HuH-7.5 (cell line): ENCODE measurements around the gene CYREN.
"Not testable (repeated sequence)": the region's sequence is repeated elsewhere in the genome, so short reads cannot be mapped to it uniquely, and the experiment has no call there.

Source experiments
- DNase-seq: peaks from one replicate; pipeline ENCODE4 v3.0.0; 2011; ENCODE audit warnings: low spot score

The CYREN gene, protein sequence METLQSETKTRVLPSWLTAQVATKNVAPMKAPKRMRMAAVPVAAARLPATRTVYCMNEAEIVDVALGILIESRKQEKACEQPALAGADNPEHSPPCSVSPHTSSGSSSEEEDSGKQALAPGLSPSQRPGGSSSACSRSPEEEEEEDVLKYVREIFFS

DNA sequence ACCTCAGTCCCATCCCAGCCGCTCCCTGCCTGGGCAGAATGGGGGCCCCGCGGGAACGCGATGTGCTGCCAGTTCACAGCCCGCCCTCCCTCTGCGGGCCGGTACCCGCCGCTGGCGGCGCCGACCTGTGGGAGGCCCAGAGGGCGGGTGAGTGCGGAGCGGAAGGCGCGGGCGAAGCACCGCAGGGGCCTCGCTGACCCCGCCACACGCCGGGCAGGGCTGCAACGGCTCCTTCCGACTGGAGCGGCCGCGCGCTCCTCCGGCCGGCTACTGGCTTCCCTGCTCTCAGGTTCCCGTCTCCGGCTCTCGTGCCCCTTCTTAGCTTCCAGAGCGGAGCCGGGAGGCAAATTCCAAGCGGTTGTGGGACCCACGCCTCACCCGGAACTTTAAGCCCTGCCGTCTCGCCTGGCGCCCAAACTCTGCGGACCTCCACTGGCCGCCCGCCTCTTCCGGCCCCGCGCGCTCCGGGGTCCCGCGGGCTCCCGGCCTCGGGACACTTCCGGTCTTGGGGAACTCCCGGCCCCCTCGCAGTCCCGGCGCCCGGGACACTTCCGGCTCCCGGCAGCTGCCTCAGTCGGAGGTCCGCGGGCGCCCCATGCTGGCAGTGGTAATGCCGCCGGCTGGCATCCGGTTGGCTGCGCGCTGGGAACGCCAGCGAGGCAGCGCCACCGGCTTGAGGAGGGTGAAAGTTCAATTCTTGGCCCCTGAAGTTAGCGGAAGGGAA, at the start of gene CYREN:
TSS of gene CYREN (minus strand) at position 434 of the 724 bp plus-strand sequence. CDS start 1,785 bp downstream, outside the sequence.
- DNase-seq, result peak; percentile 92

DNA sequence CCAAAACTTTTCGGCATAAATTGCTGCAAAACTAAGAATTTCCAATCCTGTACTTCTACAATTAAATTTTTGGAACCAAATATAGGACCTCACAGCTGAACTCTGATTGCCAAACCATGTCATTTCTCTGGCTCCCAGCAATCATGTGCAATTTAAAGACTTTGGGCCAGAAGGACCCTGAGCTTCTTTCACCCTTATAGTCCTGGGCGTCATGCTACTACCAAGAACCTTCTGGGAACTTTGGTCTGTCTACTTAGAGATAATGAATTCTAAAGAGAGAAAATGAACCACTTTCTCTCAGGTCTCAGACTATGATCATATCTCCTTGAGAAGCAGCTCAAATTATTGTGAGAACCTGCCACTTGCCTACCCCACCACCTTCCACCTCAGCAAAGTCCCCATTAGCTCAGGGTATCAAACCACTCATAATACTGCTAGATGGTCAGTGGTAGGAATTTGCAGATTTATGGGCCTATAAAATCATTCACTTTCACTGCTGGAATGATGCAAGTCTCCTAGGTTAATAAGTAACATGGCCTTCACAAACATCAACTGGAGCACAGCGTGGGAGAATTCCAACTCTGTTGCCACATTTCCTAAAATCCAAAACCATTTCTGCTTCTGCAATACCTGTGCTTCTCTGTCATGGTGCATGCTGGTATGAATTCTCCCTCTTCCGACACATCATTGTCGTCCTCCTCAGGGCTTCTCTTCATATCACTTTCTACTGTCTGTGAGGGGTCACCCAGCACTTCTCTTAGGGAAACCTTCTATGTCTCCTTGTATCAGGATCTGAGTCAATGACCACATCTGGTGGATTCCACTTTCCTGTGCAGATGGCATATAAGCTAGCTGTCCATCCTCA, 47.4 kb upstream of the CYREN start:
- DNase-seq, result peak; percentile 62

DNA sequence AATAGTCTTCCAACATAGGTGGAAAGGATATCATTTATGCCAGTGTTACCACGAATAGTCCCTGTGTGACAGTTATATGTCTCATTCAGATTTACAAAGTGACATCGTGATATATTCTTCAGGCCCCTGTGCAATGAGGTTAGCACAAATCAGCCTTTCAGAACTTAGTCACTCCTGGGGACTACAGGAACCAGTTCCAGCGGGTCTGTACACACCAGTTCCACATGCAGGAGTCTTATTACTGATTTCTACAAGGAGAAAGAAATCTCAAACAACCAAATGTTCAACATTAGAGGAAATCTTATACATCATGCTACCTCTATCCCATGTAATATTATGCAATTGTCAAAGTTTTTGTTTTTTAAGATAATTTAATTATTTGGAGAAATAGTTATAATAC, 45.2 kb upstream of the CYREN start:
- DNase-seq, result no peak

DNA sequence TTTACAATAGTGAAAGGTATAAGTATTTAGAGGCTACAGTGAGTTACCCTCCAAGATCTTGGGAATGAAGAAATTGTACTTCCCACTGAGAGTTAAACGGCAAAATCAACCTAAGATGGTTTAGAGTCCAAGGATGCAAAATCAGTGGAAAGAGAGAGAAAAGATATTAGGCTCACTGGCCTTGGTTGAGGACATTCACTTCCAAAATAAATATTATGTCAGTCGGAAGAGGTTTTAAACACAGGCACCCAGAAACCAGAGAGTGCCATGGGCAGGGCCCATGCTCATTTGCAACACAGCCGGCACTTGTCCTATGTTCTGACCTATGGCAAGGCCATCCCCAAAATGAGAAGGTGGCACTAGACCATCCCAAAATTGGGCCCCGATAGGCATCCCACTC, 44.7 kb upstream of the CYREN start:
- no peak for DNase-seq

DNA sequence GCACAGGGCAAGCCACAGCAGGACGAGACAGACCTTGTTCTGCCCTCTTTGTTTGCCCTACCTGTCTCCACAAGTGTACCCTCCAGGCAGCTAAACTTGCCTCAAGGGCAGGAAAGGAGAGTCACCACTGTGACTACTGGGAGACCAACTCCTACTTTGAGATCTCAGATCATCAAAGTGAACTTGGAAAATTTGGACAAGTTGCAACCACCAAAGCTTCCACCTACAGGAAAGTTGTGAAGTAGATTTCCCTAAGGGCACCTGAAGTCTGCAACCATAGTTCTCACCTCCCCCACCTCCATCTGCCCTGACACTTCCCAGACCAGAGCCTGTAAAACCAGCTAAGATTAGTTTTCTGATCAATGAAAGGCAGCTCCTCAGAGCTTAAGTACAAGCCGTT, 43.3 kb upstream of the CYREN start:
- DNase-seq, result no peak

DNA sequence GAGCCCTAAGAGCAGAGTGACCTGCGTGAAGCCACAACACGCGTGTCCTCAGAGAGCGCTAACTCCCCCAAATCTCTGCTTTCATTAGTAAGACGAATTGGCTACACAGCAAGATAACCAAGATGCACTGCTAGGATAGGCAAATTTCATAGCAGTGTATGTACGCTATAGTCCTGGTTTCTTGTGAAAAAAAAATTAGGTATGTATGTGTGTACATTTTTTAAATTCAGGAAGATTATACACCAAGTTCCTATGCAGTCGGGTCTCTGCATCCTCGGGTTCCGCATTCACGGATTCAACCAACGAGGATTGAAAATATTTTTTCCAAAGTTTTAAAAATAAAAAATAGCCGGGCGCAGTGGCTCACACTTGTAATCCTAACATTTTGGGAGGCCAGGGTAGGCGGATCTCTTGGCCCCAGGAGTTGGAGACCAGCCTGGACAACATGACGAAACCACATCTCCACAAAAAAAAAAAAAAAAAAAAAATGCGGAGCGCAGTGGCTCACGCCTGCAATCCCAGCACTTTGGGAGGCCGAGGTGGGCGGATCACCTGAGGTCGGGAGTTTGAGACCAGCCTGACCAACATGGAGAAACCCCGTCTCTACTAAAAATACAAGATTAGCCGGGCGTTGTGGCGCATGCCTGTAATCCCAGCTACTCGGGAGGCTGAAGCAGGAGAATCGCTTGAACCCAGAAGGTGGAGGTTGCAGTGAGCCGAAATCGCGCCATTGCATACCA, 41.6 kb upstream of the CYREN start:
- not testable (repeated sequence) for DNase-seq

DNA sequence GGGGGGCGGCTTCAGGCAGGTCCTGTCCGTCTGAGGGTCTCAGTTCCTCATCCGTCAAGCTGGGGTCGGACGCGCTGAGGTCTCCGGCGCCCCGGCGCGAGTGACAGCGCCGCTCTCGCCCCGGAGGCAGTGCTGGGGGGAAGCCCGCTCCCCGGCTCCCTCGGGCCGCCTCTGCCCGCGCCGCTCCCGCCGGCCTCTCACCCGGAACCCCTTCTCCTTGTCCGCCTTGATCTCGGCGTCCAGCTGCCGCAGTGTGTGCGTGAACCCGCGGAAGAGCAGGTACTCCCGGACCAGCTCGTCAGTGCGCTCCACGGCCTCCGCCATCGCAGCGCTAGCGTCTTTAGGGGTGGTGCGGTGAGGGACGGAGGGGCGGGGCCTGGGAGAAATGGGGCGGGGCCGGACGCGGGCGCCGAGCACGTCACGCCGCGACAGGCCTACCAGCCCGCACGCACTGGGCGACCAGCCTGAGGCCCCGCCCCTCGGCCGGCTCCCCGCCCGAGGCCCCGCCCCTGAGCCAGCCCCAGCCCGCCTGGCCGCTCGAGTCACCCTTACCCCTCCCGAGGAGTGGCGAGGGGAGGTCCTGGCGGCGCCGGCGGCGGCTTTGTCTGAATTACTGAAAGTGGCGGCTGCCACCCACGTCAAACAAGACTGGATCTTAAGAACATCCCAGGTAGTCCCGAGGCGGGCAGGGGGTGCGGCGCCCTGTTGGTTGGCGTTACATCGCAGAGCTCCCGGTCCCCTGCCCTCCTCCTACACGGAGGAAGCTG, 40.9 kb upstream of the CYREN start, which contains the start of gene WDR91:
TSS of gene WDR91 (minus strand) at position 348 of the 767 bp plus-strand sequence. CDS start at position 324, 24 bp downstream.
- DNase-seq, result peak; percentile 97

DNA sequence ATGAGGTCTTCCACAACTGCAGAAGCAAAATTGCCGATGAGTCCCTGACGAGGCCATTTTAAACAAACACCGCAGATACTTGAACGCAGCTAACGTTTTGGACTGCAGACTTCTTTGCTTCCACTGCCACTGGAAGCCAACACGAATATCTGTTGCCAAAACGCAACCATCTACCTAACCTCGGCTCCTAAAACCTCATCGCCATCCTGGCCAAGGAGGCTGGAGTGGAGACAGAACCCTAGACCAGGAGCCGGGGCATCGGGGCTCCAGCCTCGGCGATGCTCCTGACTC, 40.3 kb upstream of the CYREN start:
- peak; percentile 42 for DNase-seq

DNA sequence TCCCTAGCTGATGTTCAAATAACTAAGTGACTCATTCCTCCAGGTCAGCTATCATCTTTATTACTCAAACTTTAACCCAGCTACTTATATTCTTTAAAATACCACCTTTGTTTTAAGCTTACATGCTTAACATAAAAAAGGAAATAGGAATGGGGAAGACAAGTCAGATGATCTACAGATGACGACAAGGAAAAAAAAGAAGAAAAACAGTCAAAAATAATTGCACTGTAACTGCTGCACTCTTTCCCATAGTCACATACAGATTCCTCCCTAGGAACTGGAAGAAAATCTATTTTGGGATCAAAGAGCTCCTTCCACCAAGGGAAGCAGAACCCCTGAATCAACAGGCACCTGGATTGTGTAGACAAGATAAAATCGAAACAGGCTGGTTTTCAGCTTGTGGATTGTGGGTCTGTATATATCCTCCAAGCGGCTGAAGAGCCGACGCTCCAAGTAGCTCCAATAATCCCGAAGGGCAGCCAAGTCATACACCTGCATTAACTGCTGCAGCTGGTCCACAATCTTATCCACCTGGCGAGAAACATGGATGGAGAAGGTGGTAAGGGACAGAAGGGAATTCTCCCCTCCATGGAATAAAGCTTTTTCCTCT, 38.8 kb upstream of the CYREN start:
- no peak for DNase-seq

DNA sequence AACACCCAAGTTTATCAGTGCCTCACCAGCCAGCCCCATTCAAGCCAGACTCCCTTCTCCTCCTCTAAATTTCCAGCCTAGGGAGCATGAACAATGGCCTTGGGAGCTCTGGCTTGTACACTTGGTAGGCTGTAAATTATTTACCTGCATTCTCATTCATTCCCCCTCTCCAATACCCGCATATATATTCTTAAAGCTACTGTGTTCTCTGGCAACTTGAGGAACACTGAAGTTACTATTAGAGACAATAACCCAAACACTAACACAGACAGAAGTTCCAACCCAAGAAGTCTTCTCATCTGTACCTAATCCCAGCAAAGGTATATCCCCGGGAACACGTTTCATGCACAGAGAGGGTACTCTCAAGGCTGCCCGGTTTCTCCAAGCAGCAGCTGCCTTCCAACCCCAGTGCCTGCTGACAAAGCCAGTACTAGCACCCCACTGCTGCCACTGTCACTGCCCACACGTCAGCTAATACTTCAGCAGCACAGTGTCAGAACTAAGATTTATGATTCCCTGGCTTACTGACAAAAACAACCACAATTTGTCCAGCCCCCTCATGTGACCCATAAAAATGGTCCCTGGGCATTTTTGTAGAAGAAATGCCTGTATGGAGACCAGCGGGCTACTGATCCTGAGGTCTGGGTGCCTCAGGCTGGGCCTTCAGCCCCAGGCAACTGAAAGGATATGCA, 37.7 kb upstream of the CYREN start:
- no peak for DNase-seq

DNA sequence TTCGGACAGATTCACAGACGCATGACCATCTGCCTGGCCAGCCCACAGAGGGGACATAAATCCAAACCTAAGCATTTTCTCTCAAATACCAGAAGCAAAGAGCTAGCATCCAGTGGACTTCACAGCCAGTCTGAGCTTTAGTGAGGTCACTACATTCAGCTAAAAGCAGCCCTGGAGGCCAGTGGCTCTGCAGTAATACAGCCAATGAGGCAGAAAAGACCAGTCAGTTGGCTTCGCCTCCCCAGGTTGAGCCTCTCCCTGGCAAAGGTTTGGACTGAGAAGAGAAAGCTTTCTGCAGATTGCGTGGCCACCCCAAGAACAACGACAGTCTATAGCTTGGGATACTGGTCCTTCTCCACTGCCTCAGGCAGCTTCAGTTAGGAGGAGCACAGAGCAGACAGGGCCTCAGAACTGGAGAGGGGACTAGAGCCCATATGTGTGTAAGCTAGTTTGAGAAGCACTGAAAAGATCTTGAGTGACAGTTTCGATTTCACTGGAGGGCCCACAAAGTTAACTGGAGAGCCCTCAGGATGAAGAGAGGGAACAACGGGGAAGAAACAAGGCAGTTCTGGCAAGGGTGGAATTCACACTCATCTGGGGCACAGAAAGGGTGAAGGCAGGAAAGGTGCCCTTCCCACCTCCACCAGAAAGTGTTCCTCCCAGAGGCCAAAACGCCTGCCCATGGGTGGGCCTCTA, 37.0 kb upstream of the CYREN start:
- DNase-seq, result no peak

DNA sequence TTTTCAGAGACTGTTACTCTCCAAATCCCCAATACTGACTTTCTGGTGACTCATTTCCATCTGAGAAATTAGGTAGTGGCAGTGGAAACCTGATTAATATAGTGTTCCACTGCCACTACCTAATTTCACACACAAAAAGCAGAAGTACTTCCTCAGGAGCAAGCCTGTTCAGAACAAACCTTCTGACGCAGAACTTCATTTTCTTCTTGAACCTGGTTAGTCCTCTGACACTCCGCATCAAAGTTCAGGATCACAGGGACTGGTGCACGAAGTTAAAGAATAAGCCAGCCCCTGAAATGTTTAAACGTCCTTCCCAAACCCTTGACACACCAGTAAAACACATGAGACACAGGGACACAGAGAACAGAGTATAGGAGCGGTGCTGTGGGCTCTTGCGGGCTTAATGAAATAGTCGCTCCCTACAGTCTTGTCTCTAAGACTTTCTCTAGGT, 36.5 kb upstream of the CYREN start:
- DNase-seq, result no peak

DNA sequence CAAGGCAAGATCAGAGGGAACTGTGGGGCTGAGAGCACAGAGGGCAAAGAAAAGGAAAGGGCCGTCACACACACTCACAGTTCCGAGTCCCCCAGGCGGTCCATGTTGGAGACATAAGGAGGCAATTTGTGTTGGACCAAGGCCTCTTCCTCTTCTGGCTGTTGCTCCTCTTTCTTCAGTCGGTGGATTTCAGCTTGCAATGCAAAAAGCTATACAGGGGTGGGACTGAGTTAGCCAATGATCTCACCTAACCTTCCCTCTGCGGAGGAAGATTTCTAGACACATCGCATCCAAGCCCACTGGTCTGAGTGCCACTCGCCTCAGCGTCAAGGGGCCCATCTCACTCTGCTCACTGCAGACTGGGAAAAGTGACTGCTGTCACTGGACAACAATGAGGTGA, 35.3 kb upstream of the CYREN start:
- no peak for DNase-seq

DNA sequence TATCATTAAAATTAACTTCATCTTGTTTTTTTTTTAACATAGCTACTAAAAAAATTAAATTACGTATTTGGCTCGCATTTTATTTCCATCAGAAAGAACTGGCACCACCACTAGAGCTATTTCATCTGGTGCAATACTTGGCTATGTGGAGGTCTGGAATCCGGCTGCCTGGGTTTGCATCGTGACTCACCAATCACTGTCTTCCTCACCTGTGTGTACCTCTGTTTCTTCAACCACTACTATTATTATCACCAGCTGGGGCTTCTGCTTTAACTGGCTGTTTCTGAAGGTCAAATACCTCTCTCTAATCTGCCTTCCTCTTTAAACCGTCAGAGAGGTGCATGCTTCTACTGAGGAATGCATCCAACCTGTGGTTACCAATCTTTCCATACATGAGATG, 34.4 kb upstream of the CYREN start:
- no peak for DNase-seq

DNA sequence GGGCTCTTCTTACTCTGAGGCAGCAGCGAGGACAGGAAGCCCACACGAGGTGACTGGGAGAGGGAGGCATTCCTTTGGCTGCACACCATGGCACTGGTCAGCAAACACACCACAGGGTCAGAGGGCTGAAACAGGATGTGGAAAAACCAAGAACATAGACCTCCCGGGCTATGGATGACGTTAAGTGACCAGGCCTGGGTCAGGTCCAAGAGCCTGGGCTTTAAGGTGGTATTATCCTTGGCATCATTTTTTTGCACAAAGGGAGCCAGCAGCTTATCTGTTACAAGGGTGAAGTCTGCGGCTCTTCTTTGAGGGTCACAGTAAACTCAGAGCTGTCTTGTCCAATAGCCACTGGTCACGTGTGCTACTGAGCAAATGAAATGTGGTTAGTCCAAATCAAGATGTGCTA, 33.8 kb upstream of the CYREN start:
- no peak for DNase-seq

DNA sequence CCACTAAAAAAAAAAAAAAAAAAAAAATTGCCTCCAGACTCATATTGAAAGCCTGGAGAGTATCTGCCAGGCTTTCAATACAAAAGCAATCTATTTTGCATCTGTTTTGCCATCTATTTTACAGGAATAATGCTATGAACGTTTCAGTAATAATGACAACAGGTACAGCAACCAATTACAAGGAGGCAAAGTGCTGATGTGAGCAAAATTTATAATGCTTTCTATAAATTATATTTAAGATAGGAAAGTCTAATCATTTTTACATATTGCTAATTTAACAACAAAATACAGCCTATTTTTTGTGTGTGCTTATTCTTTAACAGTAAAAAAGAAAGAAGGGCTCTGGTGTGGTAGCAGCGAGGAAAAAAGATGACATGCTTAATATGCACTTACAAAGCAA, 30.8 kb upstream of the CYREN start:
- DNase-seq, result no peak

DNA sequence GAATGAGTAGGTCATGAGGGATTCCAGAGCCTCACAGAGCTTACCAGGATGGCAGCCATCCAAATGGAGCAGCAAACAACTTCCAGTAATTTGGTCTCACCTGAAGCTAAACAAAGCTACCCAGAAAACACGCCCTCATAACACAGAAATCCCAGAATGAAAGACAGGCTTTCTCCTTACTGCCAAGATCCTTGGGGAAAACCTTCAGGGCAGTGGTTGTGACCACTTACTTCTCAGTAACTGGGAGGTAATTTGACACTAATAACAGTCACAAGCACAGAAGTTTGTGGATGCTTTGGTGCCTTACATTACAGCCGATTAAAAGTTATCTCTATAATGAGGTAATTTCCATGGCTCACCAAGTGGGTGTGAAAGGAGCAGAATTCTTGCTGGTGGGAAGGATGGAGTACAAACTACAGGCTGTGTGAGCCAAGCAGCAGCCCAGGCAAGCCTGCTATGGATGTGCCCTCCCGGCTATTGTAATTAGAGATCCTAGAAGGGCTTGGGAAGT, 30.4 kb upstream of the CYREN start:
- DNase-seq, result no peak

DNA sequence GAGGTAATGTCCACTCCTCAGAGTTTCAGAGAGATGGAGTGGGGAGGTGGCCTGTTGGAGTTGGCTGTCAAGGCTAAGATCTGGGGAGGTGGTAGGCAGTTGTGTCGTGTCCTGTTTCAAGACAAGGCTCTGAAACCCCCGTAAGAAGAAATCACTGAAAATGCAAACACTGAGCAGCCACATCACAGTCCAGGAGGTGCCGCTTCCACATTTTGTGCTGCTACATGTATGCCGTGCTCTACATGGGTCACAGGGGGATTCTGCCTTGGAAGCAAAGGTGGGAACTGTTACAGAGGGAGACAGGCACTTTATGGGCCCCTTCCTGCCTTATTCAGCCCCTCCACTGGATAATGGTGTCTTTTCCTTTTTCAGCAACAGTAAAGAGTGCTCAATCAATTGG, 28.9 kb upstream of the CYREN start:
- DNase-seq, result no peak

DNA sequence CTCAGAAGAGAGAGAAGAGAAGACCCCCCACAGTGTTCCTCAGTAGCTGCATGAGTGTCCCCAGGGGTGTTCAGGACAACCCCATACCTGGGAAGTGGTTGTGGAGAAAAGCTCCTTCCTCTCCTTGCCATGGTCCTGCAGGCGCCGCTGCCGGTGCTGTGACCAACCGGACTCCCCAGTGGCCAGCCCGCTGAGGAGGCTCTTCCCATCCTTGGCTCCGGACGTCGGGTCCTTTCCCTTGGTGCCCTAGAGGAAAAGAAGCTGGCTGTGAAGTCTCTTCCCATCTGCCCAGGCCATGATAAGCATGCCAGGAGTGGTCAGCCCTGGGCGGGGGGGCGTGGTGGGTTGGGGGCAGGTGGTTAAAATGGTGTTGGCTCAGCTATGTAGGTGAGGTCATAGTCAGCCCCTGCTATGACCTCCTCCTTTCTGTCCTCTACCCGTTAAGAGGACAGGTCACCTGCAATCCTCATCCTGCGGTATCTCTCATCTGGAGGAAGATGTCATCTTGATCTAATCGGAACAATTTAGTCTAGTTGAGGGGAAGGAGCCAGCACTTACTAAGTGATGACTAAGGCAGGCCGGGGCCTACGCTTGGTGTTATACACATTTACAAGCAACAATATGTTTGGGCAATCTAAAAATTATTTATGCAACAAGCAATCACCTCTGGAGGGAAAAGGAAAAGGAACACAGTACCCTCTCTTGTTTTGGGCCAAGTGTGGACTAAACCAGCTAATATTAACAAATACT, 27.6 kb upstream of the CYREN start:
- DNase-seq, result no peak
